IPS DF 4.7 (cell line): ENCODE data around the gene ZDHHC11B.
"Not testable (repeated sequence)": the region's sequence is repeated elsewhere in the genome, so short reads cannot be mapped to it uniquely, and the experiment has no call there.

Source experiments
- DNase-seq: peaks from one replicate; pipeline ENCODE4 v3.0.0-alpha.2; 2013; ENCODE audit warnings: low spot score; ENCODE audit errors: extremely low read depth

Gene ZDHHC11B

DNA sequence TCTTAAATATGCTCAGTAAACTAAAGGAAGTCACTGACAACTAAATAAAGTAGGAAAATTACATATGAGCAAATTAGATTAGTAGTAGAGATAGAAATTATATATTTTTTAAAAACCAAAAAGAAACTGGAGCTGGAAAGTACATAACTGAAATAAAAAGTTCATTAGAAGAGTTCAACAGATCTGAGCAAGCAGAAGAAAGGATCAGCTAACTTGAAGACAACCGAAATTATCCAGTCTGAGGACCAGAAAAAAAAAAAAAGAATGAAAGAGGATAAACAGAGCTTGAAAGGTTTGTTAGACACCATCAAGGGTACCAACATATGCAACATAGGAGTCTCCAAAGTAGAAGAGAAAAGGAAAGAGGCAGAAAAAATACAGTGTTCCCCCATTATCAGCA, 65.2 kb downstream of the ZDHHC11B start:
- DNase-seq = not testable (repeated sequence)

DNA sequence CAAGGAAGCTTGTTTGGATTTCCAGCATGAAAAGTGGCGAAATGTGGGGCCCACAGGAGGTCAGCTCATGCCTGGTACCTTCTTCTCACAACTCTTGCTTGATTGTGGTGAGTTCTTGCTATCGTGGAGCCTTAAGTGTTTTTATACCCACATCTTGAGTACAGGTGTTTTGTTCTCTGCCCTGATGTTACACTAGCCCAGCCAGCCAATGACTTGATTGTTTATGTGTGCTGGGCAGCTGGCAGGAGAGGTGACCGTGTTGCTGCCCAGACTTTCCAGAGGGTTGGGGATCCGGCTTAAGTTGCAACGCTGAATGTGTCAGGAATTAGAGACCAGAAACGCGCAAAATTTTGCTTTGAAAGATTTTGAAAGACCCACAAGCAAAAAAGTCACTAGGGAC, 67.4 kb downstream of the ZDHHC11B start:
- DNase-seq = no peak

DNA sequence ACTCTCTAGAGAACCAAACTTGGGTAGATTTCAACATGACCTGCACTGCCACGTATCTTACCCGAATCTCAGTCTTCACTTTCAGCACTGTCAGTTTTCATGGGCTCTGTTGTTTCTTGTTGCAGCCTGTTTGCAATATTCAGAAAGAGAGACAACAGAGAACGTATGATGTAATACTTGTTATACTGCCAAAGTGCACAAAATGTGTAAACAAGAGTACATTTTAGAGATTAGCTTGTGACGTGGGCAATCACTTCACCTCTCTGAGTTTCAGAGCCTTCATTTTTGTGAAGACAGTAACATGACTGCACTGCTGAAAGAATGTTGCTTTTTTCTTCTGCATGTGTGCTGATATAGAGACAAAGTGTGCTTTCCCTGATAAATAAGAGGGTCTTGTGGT, 67.8 kb downstream of the ZDHHC11B start:
- not testable (repeated sequence) for DNase-seq

DNA sequence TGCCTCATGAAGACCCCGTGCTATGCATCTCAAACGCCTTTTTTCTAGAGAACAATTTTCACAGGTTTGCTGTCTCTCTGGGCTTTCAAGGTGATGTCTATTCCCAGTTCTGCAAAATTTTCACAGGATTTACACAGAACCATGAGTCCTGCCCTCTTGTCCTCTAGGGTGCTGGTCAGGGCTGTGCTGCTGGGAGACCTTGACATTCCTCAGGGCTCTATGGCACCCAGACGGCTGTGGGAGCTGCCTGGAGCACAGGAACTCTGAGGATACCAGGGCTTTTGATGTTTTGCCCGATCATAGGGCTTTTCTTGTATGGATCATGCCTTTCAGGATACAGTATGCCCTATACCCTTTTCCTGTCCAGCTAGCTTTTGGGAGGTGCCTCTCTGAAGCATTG, 68.9 kb downstream of the ZDHHC11B start:
- not testable (repeated sequence) for DNase-seq

DNA sequence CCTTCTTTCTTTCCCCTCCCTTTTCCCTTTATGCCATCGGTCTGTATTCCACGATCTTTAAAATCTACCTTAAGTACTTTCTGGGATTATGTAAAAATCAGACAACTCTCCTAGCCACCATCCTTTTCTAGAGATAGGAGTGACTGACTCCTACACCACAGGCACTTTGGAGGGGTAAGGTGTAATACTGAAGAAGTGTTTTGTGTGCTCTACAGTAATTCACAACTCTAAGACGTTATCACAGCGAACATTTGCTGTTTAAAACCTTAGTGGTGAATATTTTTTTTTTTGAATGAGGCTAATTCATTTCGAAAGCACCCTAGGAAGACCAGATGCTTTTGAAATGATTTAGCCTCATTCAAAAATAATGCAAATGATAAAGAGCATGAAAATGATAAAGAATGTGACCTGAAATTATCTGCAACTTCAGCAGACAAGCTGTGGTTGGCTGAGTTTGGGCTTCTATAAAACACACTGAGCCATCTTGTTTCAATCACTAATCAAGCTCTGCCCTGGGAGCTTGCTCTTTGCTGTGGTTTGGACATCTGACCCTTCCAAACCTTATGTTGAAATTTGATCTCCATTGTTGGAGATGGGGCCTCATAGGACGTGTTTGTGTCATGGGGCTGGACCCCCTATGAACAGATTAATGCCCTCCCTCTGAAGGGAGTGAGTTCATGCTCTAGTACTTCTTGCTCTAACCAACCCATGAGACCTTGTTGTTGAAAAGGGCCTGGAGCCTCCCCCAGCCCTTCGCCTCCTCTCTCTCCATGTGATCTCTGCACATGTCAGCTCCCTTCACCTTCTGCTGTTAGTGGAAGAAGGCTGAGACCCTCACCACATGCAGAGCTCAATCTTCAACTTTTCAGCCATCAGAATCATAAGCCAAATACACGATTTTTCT, 70.1 kb downstream of the ZDHHC11B start:
- DNase-seq = not testable (repeated sequence)

DNA sequence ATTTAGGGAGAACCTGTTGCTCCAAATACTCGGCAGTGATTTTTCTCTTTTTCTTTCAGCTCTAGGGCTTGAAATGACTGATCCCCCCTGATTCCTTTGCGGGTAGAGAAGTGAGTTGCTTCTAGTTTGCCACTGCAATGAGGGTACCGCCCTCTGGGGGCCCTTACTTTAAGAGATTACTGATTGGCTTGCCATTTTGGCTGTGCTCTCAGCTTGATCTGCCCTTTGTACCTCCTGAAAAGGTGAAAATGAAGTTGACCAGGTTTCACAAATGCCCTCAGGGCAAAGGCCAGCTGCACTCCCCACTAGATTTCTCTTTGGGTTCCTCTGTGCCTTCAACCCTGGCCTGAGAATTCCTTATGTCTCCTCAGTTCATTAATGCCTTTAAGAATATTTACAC, 70.8 kb downstream of the ZDHHC11B start:
- DNase-seq = not testable (repeated sequence)

DNA sequence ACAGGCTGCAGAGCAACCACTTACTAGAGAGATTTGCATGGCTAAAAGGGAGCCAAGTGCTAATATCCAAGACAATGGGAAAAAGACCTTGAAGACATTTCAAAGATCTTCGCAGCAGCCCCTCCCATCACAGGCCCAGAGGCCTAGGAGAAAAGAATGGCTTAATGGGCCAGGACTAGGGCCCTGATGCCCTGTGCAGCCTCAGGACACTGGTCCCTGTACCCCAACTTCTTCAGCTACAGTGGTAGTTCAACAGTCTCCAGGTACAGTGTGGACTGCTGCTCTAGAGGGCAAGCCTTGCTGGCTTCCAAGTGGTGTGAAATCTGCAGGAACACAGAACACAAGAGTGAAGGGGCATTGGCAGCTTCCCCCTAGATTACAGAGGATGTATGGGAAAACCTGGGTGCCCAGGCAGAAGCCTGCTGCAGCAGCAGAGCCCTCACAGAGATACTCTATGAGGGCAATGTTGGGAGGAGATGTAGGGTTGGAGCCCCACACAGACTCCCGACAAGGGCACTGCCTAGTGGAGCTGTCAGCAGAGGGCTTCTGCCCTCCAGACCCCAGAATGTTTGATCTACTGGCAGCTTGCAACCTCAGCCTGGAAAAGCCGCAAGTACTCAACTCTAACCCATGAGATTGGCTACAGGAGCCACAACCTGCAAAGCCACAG, 75.5 kb downstream of the ZDHHC11B start:
- not testable (repeated sequence) for DNase-seq

DNA sequence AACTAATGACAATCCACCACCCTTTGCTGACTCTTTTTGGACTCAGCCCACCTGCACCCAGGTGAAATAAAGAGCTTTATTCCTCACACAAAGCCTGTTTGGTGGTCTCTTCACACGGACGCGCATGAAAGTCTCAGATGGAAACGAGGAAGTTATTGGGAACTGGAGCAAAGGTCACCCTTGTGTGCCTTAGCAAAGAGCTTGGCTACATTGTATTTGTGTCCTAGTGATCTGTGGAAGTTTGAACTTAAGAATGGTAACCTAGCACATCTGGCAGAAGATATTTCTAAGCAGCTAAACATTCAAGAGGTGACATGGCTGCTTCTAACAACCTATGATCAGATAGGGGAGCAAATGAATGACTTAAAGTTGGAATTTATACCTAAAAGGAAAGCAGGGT, 76.2 kb downstream of the ZDHHC11B start:
- DNase-seq = not testable (repeated sequence)

DNA sequence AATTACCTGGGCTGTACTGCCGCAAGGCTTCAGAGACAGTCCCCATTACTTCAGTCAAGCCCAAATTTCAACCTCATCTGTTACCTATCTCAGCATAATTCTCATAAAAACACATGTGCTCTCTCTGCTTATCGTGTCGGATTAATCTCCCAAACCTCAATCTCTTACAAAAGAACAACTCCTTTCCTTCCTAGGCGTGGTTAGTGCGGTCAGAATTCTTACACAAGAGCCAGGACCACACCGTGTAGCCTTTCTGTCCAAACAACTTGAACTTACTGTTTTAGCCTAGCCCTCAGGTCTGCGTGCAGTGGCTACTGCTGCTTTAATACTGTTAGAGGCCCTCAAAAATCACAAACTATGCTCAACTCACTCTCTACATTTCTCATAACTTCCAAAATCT, 78.4 kb downstream of the ZDHHC11B start:
- not testable (repeated sequence) for DNase-seq

DNA sequence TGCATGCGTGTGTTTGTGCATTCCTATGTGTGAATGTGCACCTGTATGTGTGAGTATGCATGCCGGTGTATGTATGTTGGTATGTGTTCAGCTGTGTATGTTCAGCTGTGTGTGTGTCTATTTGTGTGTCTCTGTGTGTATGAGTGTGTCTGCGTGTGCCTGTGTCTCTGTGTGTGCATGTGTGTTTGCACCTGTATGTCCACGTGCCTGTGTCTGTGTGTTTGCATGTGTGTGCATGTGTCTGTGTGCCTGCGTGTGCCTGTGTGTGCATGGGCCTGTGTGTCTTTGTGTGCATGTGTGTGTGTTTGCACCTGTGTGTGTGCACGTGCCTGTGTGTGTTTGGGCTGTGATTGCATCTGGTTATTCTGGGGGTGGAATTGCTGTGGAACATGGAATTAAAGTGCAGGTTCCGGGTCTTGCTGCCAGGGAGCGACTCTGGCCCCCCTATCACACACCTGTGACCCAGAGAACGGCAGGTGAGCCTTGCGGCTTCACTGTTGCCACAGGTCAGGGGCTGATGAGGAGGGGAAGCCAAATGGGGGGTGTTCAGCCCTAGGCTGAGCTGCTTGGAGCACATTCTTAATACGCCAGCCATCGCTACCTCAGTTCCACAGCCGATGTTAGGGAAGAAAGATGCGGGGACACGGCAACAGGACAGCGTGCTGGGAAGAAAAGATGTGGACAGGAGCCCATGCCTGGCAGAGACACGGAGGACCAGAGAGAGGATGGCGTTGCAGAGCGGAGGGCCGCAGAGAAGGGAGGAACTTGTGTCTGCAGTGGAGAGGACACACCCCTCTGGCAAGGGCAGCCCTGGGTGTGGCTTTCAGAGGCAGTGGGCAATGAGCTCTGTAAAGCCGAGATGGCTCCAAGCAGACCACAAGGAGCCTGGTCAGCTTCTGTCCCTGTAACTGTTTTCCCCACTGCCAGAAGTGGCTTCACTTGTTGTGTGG, 87.5 kb downstream of the ZDHHC11B start:
- not testable (repeated sequence) for DNase-seq

DNA sequence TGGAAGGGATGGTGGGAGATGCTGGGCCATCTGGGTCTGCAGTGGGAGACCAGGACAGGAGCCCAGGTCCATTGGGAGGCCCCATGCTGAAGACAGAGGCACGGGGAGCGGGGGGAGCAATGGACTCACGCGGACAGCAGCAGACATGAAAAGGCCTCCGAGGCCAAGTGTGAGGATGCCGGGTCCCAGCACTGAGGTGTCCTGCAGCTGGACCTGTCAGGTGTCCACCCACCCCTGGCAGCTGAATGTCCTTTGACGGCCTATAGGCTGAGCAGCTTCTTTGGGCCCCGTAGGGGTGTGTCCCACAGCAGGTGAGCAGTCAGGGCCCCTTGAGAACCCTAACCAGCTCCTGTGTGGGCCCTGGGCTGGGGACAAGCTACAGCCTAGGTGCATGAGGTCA, 88.3 kb downstream of the ZDHHC11B start:
- not testable (repeated sequence) for DNase-seq

DNA sequence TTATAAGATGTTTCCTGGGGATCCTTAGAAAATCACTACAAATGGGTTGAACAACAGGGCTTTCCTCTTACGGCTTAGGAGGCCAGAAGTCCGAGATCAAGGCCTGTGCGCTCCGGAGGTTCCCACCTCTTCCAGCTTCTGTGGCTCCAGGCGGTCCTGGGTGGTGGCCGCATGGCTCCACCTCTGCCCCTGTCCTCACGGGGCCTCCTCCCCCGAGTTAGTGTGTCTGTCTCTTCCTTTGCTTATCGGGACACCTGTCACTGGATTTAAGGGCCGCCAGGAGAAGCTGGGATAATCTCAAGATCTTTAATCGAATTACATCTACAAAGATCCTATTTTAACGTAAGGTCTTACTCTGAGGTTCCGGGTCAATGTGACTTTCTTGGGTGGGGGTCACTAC, 89.1 kb downstream of the ZDHHC11B start:
- DNase-seq = not testable (repeated sequence)

DNA sequence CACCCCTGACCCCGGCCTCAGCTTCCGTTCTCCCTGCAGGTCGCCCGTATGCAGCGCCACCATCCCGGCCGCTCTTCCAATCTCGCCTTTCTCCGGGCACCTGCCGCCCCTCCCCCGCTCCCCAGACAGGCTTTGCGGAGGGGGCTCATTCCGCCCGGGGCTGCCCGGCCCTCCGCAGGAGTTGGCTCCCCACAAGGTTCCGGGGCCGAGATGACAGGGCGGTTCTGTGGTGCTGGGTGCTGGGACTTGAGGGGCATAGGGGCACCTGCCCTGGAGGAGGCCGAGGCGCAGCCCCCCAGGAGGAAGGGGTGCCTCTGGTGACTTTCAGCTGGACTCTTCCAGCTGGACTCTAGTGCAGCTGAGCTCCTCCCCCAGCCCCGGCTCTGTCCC, 90.5 kb downstream of the ZDHHC11B start:
- not testable (repeated sequence) for DNase-seq

DNA sequence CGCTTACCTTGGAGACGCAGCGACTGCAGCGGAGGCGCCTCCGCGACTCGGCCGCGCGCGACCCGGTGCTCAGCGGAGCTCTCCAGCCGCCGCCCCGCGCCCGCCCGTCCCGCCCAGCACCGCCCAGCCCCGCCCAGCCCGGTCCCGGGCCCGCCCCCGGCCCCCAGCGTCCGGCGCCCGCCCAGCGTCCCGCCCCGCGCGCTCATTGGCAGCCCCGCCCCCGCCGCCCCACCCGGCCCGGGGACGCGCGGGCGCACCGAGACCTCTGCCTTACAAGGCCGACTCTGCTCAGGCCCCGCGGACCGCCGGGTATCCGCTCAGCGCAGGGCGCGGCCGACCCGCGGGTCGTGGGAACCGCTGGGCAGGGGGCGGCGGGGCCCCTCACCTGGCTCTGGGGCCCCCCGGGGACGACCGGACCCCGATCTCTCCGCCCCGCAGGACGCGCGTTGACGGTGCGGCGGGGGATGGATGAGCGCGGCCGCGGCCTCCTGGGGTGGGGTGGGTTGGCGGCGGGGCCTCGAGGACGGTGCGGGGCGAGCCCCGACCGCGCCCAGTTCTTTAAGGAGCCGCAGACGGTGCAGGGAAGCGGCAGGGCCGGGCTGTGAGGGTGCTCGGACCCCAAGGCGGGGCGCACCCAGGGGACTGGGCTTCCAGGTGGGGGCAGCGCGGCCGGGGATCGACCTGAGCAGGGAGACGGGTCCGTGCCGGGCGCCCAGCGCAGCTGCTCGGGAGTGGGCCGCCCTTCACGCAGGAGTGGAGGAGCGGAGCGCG, 91.1 kb downstream of the ZDHHC11B start, which contains the start of gene TPPP:
TSS of gene TPPP (minus strand) at position 82 of the 771 bp plus-strand sequence. CDS start 15,292 bp downstream, outside the sequence.
- not testable (repeated sequence) for DNase-seq

DNA sequence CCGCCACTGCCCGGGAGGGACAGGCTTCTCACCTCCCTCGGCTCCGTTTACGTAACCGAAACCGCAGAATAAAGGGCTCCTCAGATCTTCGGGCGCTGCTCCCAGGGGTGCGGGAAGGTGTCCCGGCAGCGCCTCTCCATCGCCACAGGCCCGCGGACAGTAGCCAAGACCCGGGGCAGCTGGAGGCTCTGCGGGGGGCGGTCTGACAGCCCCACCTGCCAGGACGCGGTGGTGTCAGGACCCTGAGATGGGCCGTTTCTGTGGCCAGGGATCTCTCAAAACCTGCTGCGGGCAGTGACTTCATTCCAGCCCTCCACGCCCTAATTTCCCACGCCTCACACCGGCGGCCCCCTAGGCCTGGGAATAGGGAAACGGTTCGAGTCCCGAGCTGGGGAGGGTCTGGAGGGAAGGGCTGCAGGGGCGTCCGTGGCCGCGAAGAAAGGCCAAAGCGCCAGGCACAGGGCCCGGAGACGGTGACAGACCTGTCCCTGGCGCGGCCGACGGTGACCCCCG, 91.9 kb downstream of the ZDHHC11B start:
- not testable (repeated sequence) for DNase-seq

DNA sequence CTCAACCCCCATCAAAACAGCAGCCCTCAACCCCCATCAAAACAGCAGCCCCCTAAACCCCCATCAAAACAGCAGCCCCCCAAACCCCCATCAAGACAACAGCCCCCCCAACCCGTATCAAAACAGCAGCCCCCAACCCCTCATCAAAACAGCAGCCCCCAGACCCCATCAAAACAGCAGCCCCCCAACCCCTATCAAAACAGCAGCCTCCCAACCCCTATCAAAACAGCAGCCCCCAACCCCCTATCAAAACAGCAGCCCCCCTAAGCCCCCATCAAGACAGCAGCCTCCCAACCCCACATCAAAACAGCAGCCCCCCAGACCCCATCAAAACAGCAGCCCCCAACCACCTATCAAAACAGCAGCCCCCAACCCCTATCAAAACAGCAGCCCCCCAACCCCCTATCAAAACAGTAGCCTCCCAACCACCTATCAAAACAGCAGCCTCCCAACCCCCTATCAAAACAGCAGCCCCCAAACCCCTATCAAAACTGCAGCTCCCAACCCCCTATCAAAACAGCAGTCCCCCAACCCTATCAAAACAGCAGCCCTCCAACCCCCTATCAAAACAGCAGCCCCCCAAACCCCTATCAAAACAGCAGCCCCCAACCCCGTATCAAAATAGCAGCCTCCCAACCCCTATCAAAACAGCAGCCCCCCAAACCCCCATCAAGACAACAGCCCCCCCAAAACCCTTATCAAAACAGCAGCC, 92.6 kb downstream of the ZDHHC11B start:
- DNase-seq = no peak

DNA sequence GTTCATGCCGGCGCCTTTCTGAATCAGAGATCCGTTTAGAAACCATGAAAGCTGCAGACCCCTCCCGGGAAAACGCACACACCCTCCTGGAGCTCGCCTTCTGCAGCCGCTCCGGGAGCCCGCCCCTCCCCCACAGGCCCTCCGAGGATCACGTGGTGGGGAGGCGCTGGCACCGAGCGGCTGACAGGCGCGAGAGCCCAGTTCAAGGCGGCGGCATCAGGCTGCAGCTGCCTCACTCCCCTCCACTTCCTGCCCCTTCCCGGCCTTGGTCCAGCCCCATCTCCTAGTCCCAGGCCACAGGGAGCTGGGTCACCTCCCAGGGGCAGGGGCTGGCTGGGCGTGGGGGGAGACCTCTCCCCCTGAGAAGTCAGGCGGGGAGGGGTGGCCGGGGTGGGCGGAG, 93.5 kb downstream of the ZDHHC11B start:
- not testable (repeated sequence) for DNase-seq

DNA sequence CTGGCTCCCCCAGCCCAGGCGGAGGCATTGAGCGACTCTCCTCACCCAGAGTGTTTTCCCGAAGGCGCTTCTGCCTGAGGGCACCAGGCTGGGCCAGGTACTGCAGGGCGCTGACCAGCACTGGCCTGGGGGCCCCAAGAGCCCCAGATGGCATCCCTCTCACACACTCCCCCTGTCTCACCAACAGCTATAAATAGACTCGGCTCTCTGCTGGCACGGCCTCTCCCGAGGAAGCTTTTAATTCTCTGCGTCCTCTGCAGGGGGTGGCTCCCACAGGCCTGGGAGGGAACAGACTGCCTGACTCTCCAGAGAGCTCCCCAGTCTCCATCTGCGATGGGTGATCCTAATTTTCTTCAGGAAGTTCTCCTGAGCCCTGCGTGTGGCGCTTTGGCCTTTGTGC, 94.2 kb downstream of the ZDHHC11B start:
- not testable (repeated sequence) for DNase-seq

DNA sequence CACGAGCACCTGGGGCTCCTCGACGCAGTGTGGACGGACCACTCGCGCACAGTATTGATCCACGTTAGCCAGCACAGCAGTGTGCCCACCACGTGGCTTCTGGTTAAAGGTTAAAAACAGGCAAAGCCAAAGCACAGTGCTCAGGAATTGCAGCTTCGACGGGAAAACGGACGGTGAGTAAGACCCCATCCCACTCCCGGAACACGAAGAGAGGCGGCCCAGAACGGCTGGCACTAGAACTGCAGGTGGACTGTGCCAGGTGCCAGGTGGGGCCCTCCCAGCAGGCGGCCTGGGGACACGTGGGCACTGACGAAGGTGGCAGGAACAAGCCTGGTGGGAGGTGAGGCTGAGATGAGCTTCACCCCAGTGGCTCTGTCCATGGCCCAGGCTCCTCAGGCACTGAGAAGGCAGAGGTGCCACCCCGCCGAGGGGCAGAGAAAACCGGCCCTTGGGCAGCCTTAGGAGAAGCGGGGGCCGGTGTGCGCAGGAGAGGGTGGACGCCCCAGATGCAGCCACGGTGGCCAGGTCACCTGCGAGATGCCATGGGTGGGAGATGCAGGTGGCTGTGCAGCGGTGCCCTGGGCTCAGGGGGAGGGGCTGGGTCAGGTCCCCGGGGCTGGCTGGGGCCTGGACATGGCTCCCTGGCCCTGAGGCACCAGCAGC, 96.0 kb downstream of the ZDHHC11B start:
- not testable (repeated sequence) for DNase-seq
